Endothelial cell of hepatic sinusoid (primary cell): ENCODE results near the gene AGBL4.
"Not testable (repeated sequence)": the region's sequence is repeated elsewhere in the genome, so short reads cannot be mapped to it uniquely, and the experiment has no call there.

Experiments
- in situ Hi-C: cut with HindIII; loops from 2 replicates; pipeline ENCODE4 v1.10.0; 2017; ENCODE audit warnings: low sequenced_read_pairs

AGBL4 gene

GRCh38 chr1:50023292-50024159 lies at the start of gene AGBL4:
Gene AGBL4 (minus strand): TSS chr1:50023954.
- in situ Hi-C loops = no loop called here

DNA sequence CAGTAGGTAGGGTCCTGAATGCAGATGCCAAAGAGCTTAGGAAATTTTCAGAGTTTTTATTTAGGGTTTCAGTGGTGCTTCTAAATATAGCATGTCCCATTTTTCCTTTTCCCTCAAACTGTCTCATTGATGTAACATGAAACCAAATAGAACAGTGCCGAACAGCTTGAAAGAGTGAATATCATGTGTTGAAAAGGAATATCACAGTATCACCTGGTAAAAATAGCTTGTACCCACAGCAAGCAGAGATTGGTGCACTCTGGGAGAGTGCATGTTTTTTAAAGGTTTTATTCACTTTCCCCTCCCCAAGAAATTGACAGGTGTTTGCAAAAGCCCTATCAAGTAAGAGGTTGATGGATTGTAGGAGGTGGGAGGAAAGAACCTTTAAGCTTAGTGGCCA lies 43.1 kb upstream of the AGBL4 start:
- in situ Hi-C loops = no loop called here

- in situ Hi-C loops = no loop called here
These were observed 36.5 kb upstream of the AGBL4 start for GRCh38 chr1:50060279-50060678.

GRCh38 chr1:50048791-50049190 lies 25.0 kb upstream of the AGBL4 start:
- in situ Hi-C loops = no loop called here

GRCh38 chr1:50047916-50048694 lies 24.4 kb upstream of the AGBL4 start:
- in situ Hi-C loops = no loop called here

DNA sequence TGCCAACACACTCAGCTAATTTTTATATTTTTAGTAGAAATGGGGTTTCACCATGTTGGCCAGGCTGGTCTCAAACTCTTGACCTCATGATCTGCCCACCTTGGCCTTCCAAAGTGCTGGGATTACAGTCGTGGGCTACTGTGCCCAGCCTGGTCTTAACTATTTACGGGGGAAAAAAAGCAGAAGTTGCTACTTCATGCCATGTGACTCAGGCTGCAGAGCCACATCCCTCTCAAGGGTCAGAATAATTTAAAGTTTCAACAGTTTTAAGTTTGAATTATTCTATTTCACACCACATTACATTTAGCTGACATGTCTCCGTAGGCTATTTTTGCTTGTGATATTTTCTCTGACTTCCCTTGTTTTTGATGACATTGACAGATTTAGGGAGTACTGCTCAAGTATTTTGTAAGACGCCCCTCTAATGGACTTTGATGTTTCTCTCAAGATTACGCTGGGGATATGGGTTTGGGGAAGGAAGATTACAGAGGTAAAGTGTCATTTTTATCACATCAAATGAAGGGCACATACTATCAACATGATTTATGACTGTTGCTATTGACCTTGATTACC lies 14.6 kb upstream of the AGBL4 start:
- in situ Hi-C loops = no loop called here

GRCh38 chr1:50027794-50028193 lies 4.0 kb upstream of the AGBL4 start:
- in situ Hi-C loops = no loop called here

DNA sequence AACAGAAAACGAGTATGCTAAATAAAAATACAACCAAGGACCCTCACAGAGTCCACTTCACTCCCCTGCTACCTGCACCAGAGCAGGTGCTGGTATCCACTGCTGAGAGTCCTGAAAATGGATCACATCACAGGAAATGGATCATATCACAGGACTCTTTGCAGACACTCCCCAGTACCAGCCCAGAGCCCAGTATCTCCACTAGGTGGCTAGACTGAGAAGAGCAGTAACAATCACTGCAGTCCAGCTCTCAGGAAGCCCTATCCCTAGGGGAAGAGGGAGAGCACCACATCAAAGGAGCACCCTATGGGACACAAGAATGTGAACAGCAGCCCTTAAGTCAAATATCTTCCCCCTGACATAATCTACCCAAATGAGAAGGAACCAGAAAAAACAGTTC lies 28.0 kb downstream of the AGBL4 start:
- in situ Hi-C loops = no loop called here

GRCh38 chr1:49971088-49971487 lies 52.7 kb downstream of the AGBL4 start:
- in situ Hi-C loops = no loop called here

DNA sequence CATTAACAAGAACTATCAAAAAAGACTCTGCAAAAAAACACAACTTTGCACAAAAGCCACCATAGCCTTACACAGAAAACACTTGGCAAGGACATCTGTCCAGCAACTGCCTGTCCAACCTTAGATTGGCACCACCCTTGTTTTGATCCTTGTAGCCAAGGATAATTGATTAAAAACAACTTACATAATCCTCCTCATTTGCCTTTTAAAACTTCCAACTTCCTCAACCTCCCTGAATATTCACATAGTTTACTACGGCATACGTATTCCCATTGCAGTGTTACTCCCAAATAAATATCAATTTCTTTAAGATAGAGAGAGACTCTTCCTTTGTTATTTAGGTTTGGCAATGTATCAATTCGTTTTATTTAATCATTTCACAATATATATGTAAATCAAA lies 72.4 kb downstream of the AGBL4 start:
- in situ Hi-C loops = no loop called here

DNA sequence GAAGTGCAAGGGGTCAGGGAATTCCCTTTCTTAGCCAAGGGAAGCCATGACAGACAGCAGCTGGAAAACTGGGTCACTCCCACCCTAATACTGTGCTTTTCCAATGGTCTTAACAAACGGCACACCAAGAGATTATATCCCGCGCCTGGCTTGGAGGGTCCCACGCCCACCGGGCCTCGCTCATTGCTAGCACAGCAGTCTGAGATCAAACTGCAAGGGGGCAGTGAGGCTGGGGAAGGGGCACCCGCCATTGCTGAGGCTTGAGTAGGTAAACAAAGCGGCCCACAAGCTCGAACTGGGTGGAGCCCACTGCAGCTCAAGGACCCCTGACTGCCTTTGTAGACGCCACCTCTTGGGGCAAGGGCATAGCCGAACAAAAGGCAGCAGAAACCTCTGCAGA lies 108.5 kb downstream of the AGBL4 start:
- in situ Hi-C loops = not testable (repeated sequence)

DNA sequence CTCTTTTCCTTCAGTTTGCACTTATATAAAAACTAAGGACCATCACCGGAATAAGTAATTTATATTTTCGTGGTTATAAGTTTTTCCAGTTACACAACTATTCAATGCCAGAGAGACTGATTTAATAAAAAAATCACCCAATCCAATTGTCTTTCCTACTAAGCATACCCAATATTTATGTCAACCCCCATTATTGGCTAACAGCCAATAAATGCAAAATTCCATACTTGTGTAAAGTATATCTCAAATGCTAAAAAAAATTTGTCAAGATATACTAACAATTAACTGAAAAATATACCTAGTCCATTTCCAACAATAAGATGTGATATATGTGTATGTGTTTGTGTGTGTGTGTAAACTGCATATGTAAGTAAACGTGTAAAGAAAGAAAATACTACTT lies 117.4 kb downstream of the AGBL4 start:
- in situ Hi-C loops = no loop called here

DNA sequence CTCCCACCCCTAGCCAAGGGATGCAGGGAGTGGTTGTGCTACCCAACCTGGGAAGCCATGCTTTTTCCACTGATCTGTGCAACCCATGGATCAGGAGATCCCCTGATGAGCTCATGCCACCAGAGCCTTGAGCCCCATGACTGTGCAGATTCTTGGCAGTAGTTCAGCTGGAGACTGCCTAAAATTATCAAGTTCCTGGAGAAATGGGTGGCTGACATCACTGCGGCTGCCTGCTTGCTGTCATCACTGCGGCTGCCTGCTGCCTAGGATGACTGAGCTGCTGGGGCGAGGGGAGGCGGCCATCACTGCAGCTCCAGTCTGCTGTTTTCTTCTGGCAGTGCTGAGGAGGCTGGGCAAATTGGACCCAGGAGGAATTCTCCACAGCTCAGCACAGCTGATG lies 159.2 kb downstream of the AGBL4 start:
- in situ Hi-C loops = no loop called here

- in situ Hi-C loops = no loop called here
These were observed 169.0 kb downstream of the AGBL4 start for GRCh38 chr1:49854741-49855140.

- in situ Hi-C loops = no loop called here
These were observed 181.2 kb downstream of the AGBL4 start for GRCh38 chr1:49842596-49842995.

GRCh38 chr1:49841767-49842166 lies 182.0 kb downstream of the AGBL4 start:
- in situ Hi-C loops = no loop called here

- in situ Hi-C loops = loop anchor here (5.0 kb wide), 1 partner anchor 37 kb away; no protein-coding TSS in a partner anchor
These were observed 199.5 kb downstream of the AGBL4 start for GRCh38 chr1:49824261-49824660.

DNA sequence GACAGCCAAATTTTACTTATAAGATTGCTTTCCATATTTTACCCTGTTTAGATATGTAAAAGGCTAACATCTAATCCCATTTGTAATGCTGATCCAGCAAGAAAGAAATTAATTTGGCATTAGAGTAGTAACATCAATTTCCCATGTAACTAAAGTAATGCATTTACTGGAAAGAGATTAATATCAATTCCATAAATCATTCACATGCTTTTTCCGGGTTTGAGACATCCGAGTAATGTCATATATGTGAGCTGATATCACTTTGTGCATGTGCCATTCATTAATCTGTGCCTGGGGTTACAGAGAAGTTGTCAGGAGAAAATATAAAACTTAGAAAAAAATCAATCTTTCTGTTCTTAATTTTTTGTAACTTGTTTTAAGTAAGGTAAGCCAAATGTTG lies 206.1 kb downstream of the AGBL4 start:
- in situ Hi-C loops = no loop called here

GRCh38 chr1:49787013-49787412 lies 236.7 kb downstream of the AGBL4 start:
- in situ Hi-C loops = loop anchor here (5.0 kb wide), 1 partner anchor 35 kb away; no protein-coding TSS in a partner anchor

DNA sequence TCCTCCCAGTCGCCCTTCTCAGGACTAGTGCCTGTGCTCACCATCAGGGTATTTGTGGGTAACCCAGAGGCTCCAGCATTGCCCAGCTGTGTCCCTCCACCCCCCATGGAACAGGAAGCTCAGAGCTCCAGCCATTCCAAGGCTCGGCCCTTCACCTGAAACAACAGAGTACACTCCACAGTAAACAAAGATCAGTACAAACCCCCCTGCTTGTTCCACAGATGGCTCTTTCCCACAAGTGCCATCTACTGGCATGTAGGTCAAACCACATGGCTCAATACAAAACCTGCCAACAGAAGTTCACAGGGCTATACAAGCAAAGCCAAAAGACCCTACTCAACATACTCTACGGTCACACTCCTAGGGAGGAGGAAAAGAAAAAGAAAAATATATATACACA lies 258.7 kb downstream of the AGBL4 start:
- in situ Hi-C loops = no loop called here

- in situ Hi-C loops = not testable (repeated sequence)
These were observed 285.6 kb downstream of the AGBL4 start for GRCh38 chr1:49738118-49738517.

DNA sequence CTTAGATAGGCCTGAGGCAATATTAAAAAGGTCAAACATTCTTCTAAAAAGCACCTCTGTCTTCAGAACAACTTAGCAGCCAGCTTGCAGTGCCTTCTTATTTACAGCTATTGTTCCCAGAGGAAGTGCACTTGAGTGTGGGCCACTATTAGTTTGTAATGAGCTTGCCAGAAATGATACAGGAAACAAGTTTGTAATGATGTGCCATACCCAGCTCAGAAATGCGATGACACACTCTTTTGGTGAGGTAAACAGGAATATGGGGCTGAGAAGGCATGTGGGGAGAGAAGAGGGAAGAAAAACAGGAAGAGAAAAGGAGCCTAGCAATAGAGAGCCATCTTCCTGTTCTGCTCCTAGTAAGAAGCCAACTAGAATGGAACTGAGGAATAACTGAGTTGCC lies 295.4 kb downstream of the AGBL4 start:
- in situ Hi-C loops = no loop called here
